ENCODE results near the gene LSM4. TPM values are rescaled to one million over a fixed set of nuclear protein-coding genes. Genes with fewer than 3 reads are reported as not detected.
A peak's percentile ranks its signal among the peaks of the same experiment; 100 is the strongest.

LSM4 gene
- total RNA-seq, 2 donors from 2014 or later, result 74.8 to 90.2 TPM

DNA sequence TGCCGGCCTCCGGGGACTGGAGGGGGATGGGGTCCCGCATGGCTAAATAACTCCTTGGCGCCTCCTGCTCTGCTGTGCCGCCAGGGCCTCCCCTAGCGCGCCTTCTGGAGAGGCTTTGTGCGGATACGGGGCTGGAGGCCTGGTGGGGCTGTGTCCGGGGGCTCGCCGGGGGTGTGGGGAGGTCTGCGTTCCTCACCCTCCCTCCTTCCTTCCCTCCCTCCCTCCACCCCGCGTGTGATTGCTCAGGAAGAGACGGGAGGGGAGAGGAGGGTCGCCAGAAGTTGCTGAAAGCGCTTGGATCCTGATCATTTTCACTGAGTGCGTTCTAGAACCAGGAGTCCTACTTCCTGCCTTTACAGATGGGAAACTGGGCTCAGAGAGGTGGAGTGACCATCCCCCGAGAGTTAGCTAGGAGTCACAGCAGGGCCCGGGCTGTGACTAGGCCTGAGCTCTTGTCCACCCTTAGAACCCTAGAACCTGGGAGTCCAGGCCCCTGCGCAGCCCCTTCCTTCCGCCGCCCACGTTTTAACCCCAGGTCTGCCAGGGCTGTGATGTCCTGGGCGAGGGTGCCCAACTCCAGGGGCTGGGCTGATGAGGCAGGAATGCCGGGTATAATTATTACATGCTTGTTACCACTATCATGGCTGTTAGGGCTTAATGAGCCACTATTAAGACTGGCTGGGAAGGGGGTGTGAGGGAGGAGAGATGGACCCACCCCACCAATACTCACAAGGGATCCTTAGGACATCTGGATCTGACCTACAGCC lies 40.7 kb downstream of the LSM4 start:
- DNase-seq (ENCODE audit: low spot score), result peak; percentile 77
- Histone ChIP-seq H3K4me1 (ENCODE audit: control insufficient read depth in 1 of 2, low read depth in 2 of 2) (peaks cover 25 to 34% of the 10 kb centered on the region in 2 donors), H3K4me3 (peak overlapping the region; percentile 76), H3K36me3 (peaks cover 12% of the 10 kb centered on the region), H3K27ac (peak overlapping the region; percentile 99), H3K9me3 (no peaks in the 10 kb centered on the region), H3K27me3 (replicated peaks; ENCODE audit: insufficient read depth) (no peaks in the 10 kb centered on the region)
- TF ChIP-seq, protein P1, sequence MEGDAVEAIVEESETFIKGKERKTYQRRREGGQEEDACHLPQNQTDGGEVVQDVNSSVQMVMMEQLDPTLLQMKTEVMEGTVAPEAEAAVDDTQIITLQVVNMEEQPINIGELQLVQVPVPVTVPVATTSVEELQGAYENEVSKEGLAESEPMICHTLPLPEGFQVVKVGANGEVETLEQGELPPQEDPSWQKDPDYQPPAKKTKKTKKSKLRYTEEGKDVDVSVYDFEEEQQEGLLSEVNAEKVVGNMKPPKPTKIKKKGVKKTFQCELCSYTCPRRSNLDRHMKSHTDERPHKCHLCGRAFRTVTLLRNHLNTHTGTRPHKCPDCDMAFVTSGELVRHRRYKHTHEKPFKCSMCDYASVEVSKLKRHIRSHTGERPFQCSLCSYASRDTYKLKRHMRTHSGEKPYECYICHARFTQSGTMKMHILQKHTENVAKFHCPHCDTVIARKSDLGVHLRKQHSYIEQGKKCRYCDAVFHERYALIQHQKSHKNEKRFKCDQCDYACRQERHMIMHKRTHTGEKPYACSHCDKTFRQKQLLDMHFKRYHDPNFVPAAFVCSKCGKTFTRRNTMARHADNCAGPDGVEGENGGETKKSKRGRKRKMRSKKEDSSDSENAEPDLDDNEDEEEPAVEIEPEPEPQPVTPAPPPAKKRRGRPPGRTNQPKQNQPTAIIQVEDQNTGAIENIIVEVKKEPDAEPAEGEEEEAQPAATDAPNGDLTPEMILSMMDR (IDR thresholded peaks at IDR 0.05), result peak; percentile 20
- ATAC-seq (ENCODE audit: insufficient number of reproducible peaks, low FRiP score, low read depth), result peak; percentile 1

DNA sequence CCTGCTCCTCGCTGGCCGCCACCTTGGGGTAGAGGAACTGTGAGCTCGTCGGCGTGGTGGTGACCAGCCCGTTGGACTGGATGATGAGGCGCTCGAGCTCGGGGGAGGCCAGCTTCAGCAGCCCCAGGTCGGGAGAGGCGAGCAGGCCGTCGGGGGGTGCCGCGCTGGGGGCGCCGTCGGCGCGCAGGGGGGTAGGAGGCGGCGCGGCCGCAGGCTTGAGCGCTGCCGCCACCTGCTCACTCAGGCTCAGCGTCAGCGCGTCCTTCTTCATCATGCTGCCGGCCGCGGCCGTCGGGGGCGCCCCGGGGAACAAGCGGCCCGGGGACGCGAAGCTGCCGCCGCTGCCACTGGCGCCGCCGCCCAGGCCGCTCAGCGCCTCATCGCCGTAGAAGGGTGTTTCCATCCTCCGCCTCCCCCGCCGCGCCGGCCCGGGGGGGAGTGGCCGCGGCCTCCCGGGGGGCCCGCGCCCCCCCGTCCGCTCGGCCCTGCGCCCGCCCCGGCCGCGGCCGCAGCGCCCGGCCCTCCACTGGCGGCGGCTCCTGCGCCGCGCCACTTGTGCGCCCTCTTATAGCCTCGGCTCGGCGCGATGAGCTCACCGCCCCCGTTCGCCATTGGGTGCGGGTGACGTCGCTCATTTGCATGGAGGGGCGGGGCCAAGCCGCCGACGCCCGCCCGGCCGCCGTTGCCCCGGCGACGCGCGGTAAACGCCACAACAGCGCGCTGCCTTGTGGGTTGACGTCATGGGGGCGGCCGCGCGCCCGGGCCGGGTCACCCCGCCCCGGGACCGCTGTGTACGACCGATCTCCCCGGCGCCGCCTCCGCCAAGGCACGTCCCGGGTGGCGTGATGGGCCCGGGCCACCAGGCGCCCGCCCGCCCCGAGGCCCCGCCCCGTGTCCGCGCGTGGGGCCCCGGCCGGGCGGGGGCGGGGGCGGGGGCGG lies 41.5 kb downstream of the LSM4 start, which contains the start of gene JUND:
Gene JUND, minus strand, starts transcription at position 541 of the 939 bp plus-strand sequence. Its CDS starts 138 bp downstream, at position 403.
- peak; percentile 91 for DNase-seq (ENCODE audit: low spot score)
- TF ChIP-seq, protein P1 (IDR thresholded peaks at IDR 0.05), result no peak
- Histone ChIP-seq H3K4me3 (peak within 1 kb of the TSS; percentile 86), H3K4me1 (ENCODE audit: control insufficient read depth in 1 of 2, low read depth in 2 of 2) (peaks cover 30 to 43% of the 10 kb centered on the region in 2 donors), H3K36me3 (peaks cover 17% of the 10 kb centered on the region), H3K9me3 (no peaks in the 10 kb centered on the region), H3K27me3 (replicated peaks; ENCODE audit: insufficient read depth) (no peaks in the 10 kb centered on the region), H3K27ac (peak within 1 kb of the TSS; percentile 99 to 100)
- peak; percentile 65 for ATAC-seq (ENCODE audit: insufficient number of reproducible peaks, low FRiP score, low read depth)

DNA sequence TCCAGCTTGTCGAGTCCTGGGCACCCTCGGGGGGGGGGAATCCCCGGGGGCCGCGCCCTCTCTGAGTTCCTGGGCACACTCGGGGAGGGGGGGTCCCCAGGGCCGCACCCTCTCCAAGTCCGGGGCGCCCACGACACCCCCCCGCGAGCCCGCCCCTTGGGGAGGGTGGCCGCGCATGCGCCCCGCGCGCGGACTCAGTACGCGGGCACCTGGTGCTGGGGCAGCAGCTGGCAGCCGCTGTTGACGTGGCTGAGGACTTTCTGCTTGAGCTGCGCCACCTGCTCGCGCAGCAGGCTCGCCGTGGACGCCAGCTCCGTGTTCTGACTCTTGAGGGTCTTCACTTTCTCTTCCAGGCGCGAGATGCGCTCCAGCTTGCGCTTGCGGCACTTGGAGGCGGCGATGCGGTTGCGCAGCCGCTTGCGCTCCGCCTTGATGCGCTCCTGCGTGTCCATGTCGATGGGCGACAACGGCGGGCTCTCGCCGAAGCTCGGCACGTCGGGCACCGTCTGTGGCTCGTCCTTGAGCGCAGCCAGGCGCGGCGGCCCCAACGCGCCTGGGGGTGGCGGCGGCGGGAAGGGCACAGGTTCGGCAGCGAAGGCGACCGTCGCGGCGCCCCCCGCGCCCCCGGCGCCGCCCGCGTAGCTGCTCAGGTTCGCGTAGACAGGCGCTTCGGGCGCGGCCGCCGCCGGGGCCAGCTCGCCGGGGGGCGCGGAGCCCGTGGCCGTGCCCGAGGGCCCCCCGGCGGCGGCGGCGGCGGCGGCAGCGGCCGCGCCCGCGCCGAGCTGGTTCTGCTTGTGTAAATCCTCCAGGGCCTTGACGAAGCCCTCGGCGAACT lies 42.4 kb downstream of the LSM4 start:
- ATAC-seq (ENCODE audit: insufficient number of reproducible peaks, low FRiP score, low read depth) (peak; percentile 3), DNase-seq (ENCODE audit: low spot score) (no peak)
- TF ChIP-seq, protein P1 (IDR thresholded peaks at IDR 0.05), result no peak
- Histone ChIP-seq H3K36me3 (peaks cover 18% of the 10 kb centered on the region), H3K27ac (peak overlapping the region; percentile 99 to 100), H3K27me3 (replicated peaks; ENCODE audit: insufficient read depth) (no peaks in the 10 kb centered on the region), H3K4me1 (ENCODE audit: control insufficient read depth in 1 of 2, low read depth in 2 of 2) (peaks cover 37 to 52% of the 10 kb centered on the region in 2 donors), H3K9me3 (no peaks in the 10 kb centered on the region), H3K4me3 (peak overlapping the region; percentile 86)

DNA sequence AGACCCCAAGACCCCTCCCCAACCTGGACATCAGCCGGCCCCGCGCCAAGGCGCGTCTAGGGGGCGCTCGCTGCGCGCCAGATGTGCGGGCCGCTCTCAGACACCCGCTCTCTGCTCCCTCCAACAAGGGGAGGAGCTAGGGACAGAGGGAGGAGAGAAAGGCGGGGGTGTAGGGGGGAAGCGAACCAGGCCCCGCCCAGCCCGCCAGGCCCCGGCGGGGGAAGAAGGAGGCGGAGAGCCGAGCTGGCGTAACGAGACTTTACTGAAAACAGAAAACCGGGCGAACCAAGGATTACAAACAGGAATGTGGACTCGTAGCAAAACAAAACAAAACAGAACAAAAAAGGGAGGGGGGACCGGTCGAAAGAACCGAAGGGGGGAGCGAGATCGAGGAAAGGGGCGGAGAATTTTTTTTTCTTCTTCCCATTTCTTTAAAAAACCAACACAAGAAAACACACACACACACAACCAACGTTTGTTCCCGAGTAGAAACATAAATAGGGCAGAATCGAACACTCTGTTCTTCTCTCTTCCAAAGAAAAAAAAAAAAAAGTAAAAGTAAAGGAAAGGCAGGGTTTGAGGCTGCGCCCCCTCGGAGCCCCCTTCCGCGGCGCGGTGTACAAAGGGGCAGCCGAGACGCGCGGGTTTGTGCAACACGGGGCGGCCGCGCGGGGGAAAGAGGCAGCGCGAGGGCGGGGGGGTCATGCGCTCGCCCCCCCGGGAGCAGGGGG lies 43.2 kb downstream of the LSM4 start:
- TF ChIP-seq, protein P1 (IDR thresholded peaks at IDR 0.05), result peak; percentile 66
- Histone ChIP-seq H3K4me3 (peak overlapping the region; percentile 86), H3K27ac (peak overlapping the region; percentile 99 to 100), H3K4me1 (ENCODE audit: control insufficient read depth in 1 of 2, low read depth in 2 of 2) (peaks cover 40 to 58% of the 10 kb centered on the region in 2 donors), H3K36me3 (peaks cover 18% of the 10 kb centered on the region), H3K9me3 (no peaks in the 10 kb centered on the region), H3K27me3 (replicated peaks; ENCODE audit: insufficient read depth) (no peaks in the 10 kb centered on the region)
- ATAC-seq (ENCODE audit: insufficient number of reproducible peaks, low FRiP score, low read depth), result no peak
- peak; percentile 83 for DNase-seq (ENCODE audit: low spot score)
